CD4-positive, CD25-positive, alpha-beta regulatory T cell (primary cell): ENCODE data around the gene TOR1A. TPM values are rescaled to one million over a fixed set of nuclear protein-coding genes. Genes with fewer than 3 reads are reported as not detected.
A peak's percentile ranks its signal among the peaks of the same experiment; 100 is the strongest.

Experiments used
- ATAC-seq, 2 donors: fragments of 150-1000 bp; cut with Tn5 transposase; one replicate each; pipeline ENCODE4 v1.10.0; 2021; ENCODE audit warnings: low read depth in 2 of 2, moderate number of reproducible peaks in 2 of 2, moderate library complexity in 1 of 2
- DNase-seq, 3 donors: peaks; one replicate each; pipeline versions ENCODE4 v3.0.0 to v3.0.0-alpha.2; 2012 to 2022; ENCODE audit warnings: mixed read lengths in 1 of 3
- H3K27ac ChIP-seq: one replicate; pipeline ENCODE4 v1.7.0; 2013; ENCODE audit warnings: mild to moderate bottlenecking, low read length; ENCODE audit not compliant: insufficient read depth, poor library complexity, severe bottlenecking
- H3K27me3 ChIP-seq: one replicate; pipeline ENCODE4 v1.7.0; 2013; ENCODE audit warnings: low read length; ENCODE audit not compliant: control insufficient read depth, insufficient read depth
- H3K36me3 ChIP-seq: one replicate; pipeline ENCODE4 v1.7.0; 2013; ENCODE audit warnings: mild to moderate bottlenecking, low read length, moderate library complexity; ENCODE audit not compliant: control insufficient read depth, insufficient read depth
- H3K4me1 ChIP-seq: 2 replicates; pipeline ENCODE4 v1.7.0; 2013; ENCODE audit warnings: mild to moderate bottlenecking, low read length; ENCODE audit not compliant: insufficient read depth, control insufficient read depth, poor library complexity, severe bottlenecking
- H3K4me3 ChIP-seq: one replicate; pipeline ENCODE4 v1.7.0; 2013; ENCODE audit warnings: low read depth, mild to moderate bottlenecking, low read length, moderate library complexity
- H3K9me3 ChIP-seq, 2 experiments: 1 replicate in 1 of 2; 2 replicates in 1 of 2; pipeline ENCODE4 v1.7.0; 2013; ENCODE audit warnings: low read length in 2 of 2, mild to moderate bottlenecking in 1 of 2, moderate library complexity in 1 of 2; ENCODE audit not compliant: control insufficient read depth in 2 of 2
- H3K27ac Mint-ChIP-seq, 3 donors: one replicate each; pipeline ENCODE4 v1.8.0; 2020 to 2022; ENCODE audit warnings: mild to moderate bottlenecking in 3 of 3, mixed read lengths in 3 of 3, moderate library complexity in 2 of 3
- H3K27me3 Mint-ChIP-seq: one replicate; pipeline ENCODE4 v1.8.0; 2022; ENCODE audit warnings: mild to moderate bottlenecking, mixed read lengths
- H3K36me3 Mint-ChIP-seq: one replicate; pipeline ENCODE4 v1.8.0; 2020; ENCODE audit warnings: mixed read lengths
- H3K4me1 Mint-ChIP-seq, 4 donors: one replicate each; pipeline ENCODE4 v1.8.0; 2020 to 2022; ENCODE audit warnings: mixed read lengths in 4 of 4, mild to moderate bottlenecking in 1 of 4
- H3K4me3 Mint-ChIP-seq, 4 donors: one replicate each; pipeline ENCODE4 v1.8.0; 2020 to 2022; ENCODE audit warnings: mild to moderate bottlenecking in 4 of 4, mixed read lengths in 4 of 4, moderate library complexity in 3 of 4
- H3K9me3 Mint-ChIP-seq, 7 donors: one replicate each; pipeline ENCODE4 v1.8.0; 2020 to 2022; ENCODE audit warnings: mixed read lengths in 7 of 7, mild to moderate bottlenecking in 3 of 7, moderate library complexity in 2 of 7
- polyA plus RNA-seq, 4 donors: library from polyadenylated mRNA; unstranded; fragments of 300-500 nt; fragmentation: Illumina TruSeq; gene quantifications; one replicate each; pipeline ENCODE4 v1.2.3, GENCODE V29; 2021
- total RNA-seq: library from RNA; stranded (reverse); gene quantifications from one replicate; pipeline ENCODE4 v1.2.3, GENCODE V29; 2022

The TOR1A gene
- total and polyA plus RNA-seq, 5 donors from 2014 or later = 19.3 to 72.7 (median 66.9) TPM

- H3K36me3 Mint-ChIP-seq = peaks cover 40% of the 10 kb centered on the region
Measured at GRCh38 chr9:129849901-129850300, 26.0 kb upstream of the TOR1A start.

GRCh38 chr9:129848712-129849441 lies 24.9 kb upstream of the TOR1A start:
- Mint-ChIP-seq H3K9me3 (no peaks in the 10 kb centered on the region), H3K27me3 (no peaks in the 10 kb centered on the region), H3K4me3 (no peak overlapping the region), H3K36me3 (peaks cover 29% of the 10 kb centered on the region), H3K4me1 (peaks cover 16 to 51% (median 18%) of the 10 kb centered on the region in 4 donors), H3K27ac (peak overlapping the region in 1 of 3 donors; percentile 46)
- H3K27me3 ChIP-seq = no peaks in the 10 kb centered on the region
- ATAC-seq (no peak), DNase-seq (no peak)
- H3K36me3 ChIP-seq = peaks cover 53% of the 10 kb centered on the region
- H3K9me3 ChIP-seq = no peaks in the 10 kb centered on the region
- H3K4me1 ChIP-seq = peaks cover 13% of the 10 kb centered on the region
- H3K27ac ChIP-seq = no peak overlapping the region
- H3K4me3 ChIP-seq = no peak overlapping the region

More at GRCh38 chr9:129849901-129850300, 26.0 kb upstream of the TOR1A start:
- Histone ChIP-seq H3K9me3 (no peaks in the 10 kb centered on the region), H3K27me3 (no peaks in the 10 kb centered on the region), H3K4me1 (peaks cover 15% of the 10 kb centered on the region), H3K36me3 (peaks cover 63% of the 10 kb centered on the region), H3K27ac (no peak overlapping the region), H3K4me3 (no peak overlapping the region)
- ATAC-seq (no peak), DNase-seq (no peak)
- Mint-ChIP-seq H3K27ac (peak overlapping the region in 2 of 3 donors; percentile 3 to 11), H3K4me1 (peaks cover 15 to 57% (median 23%) of the 10 kb centered on the region in 4 donors), H3K4me3 (no peak overlapping the region), H3K9me3 (no peaks in the 10 kb centered on the region), H3K27me3 (no peaks in the 10 kb centered on the region)

- Histone ChIP-seq H3K27me3 (no peaks in the 10 kb centered on the region), H3K27ac (peak overlapping the region; percentile 63), H3K36me3 (peaks cover 22% of the 10 kb centered on the region), H3K9me3 (no peaks in the 10 kb centered on the region), H3K4me3 (peak overlapping the region; percentile 22), H3K4me1 (peaks cover 27% of the 10 kb centered on the region)
- ATAC-seq (no peak), DNase-seq (no peak)
- peaks cover 9% of the 10 kb centered on the region for H3K36me3 Mint-ChIP-seq
- peak overlapping the region in 2 of 4 donors; percentile 8 to 41 for H3K4me3 Mint-ChIP-seq
- H3K27me3 Mint-ChIP-seq = no peaks in the 10 kb centered on the region
- no peaks in the 10 kb centered on the region for H3K9me3 Mint-ChIP-seq
- H3K4me1 Mint-ChIP-seq = peaks cover 18 to 67% (median 29%) of the 10 kb centered on the region in 4 donors
- H3K27ac Mint-ChIP-seq = peak overlapping the region; percentile 21 to 92 (median 83)
Measured at GRCh38 chr9:129845373-129845772, 21.4 kb upstream of the TOR1A start.

- Histone ChIP-seq H3K27me3 (no peaks in the 10 kb centered on the region), H3K4me1 (peaks cover 68% of the 10 kb centered on the region), H3K27ac (no peak overlapping the region), H3K9me3 (no peaks in the 10 kb centered on the region), H3K4me3 (no peak overlapping the region), H3K36me3 (peaks cover 6% of the 10 kb centered on the region)
- DNase-seq = no peak
- Mint-ChIP-seq H3K27me3 (no peaks in the 10 kb centered on the region), H3K36me3 (peaks cover 3% of the 10 kb centered on the region), H3K4me1 (peaks cover 32 to 86% (median 53%) of the 10 kb centered on the region in 4 donors), H3K9me3 (no peaks in the 10 kb centered on the region), H3K27ac (peak overlapping the region; percentile 52 to 85 (median 71)), H3K4me3 (peak overlapping the region in 2 of 4 donors; percentile 39 to 54)
- no peak for ATAC-seq
Measured at GRCh38 chr9:129841071-129841470, 17.1 kb upstream of the TOR1A start.

GRCh38 chr9:129840034-129840433 lies 16.1 kb upstream of the TOR1A start:
- peak overlapping the region; percentile 52 to 90 (median 88) for H3K27ac Mint-ChIP-seq
- H3K27me3 Mint-ChIP-seq = no peaks in the 10 kb centered on the region
- peaks cover 6% of the 10 kb centered on the region for H3K36me3 ChIP-seq
- no peaks in the 10 kb centered on the region for H3K27me3 ChIP-seq
- H3K27ac ChIP-seq = peak overlapping the region; percentile 58
- peak in 1 of 3 donors; percentile 48 for DNase-seq
- no peaks in the 10 kb centered on the region for H3K9me3 ChIP-seq
- H3K4me3 Mint-ChIP-seq = peak overlapping the region; percentile 48 to 99 (median 74)
- H3K4me1 Mint-ChIP-seq = peaks cover 22 to 79% (median 47%) of the 10 kb centered on the region in 4 donors
- no peaks in the 10 kb centered on the region for H3K36me3 Mint-ChIP-seq
- no peak for ATAC-seq
- H3K9me3 Mint-ChIP-seq = no peaks in the 10 kb centered on the region
- H3K4me1 ChIP-seq = peaks cover 63% of the 10 kb centered on the region
- peak overlapping the region; percentile 51 for H3K4me3 ChIP-seq

- Histone ChIP-seq H3K9me3 (no peaks in the 10 kb centered on the region), H3K4me3 (peak overlapping the region; percentile 51), H3K27me3 (no peaks in the 10 kb centered on the region), H3K27ac (peak overlapping the region; percentile 58), H3K4me1 (peaks cover 60% of the 10 kb centered on the region), H3K36me3 (peaks cover 6% of the 10 kb centered on the region)
- DNase-seq (no peak), ATAC-seq (no peak)
- Mint-ChIP-seq H3K9me3 (no peaks in the 10 kb centered on the region), H3K27ac (peak overlapping the region; percentile 78 to 95 (median 92)), H3K27me3 (no peaks in the 10 kb centered on the region), H3K4me1 (peaks cover 17 to 81% (median 48%) of the 10 kb centered on the region in 4 donors), H3K4me3 (peak overlapping the region; percentile 80 to 99 (median 83)), H3K36me3 (peaks cover 1% of the 10 kb centered on the region)
Measured at GRCh38 chr9:129839324-129840023, 15.5 kb upstream of the TOR1A start.

- no peaks in the 10 kb centered on the region for H3K9me3 ChIP-seq
- H3K27me3 Mint-ChIP-seq = no peaks in the 10 kb centered on the region
- H3K27ac Mint-ChIP-seq = peak overlapping the region; percentile 78 to 95 (median 92)
- H3K36me3 ChIP-seq = peaks cover 7% of the 10 kb centered on the region
- peak overlapping the region; percentile 58 for H3K27ac ChIP-seq
- H3K9me3 Mint-ChIP-seq = no peaks in the 10 kb centered on the region
- no peaks in the 10 kb centered on the region for H3K27me3 ChIP-seq
- H3K36me3 Mint-ChIP-seq = peaks cover 4% of the 10 kb centered on the region
- ATAC-seq (no peak), DNase-seq (peak in 1 of 3 donors; percentile 55)
- H3K4me1 Mint-ChIP-seq = peaks cover 23 to 85% (median 54%) of the 10 kb centered on the region in 4 donors
- H3K4me3 ChIP-seq = peak overlapping the region; percentile 51
- H3K4me3 Mint-ChIP-seq = peak overlapping the region; percentile 80 to 99 (median 84)
- peaks cover 67% of the 10 kb centered on the region for H3K4me1 ChIP-seq
Measured at GRCh38 chr9:129838707-129839259, 14.8 kb upstream of the TOR1A start.
